Naive thymus-derived CD8-positive, alpha-beta T cell (primary cell): ENCODE measurements around the gene NEK6. TPM values are rescaled to one million over a fixed set of nuclear protein-coding genes. Genes with fewer than 3 reads are reported as not detected.
A peak's percentile ranks its signal among the peaks of the same experiment; 100 is the strongest.

Experiments
- ATAC-seq, 2 donors: fragments of 150-1000 bp; cut with Tn5 transposase in 1 of 2; sonication (Bioruptor Pico), chemical (Tn5 transposase) in 1 of 2; 1 replicate in 1 of 2; 2 replicates in 1 of 2; pipeline ENCODE4 v1.10.0; 2021; ENCODE audit warnings: mild to moderate bottlenecking in 2 of 2, moderate library complexity in 2 of 2
- POLR2A ChIA-PET: fragments of 350-600 bp; sonication (Branson Sonifier 250); formaldehyde crosslinking; loops from one replicate; lab custom pipeline; 2021; ENCODE audit warnings: antibody characterized with exemption; lab: Charles Lee
- DNase-seq, 10 donors: peaks; one replicate each; pipeline versions ENCODE4 v3.0.0 to v3.0.0-alpha.2; 2020 to 2022
- H3K27ac Mint-ChIP-seq, 10 donors: one replicate each; pipeline ENCODE4 v1.8.0; 2020 to 2022; ENCODE audit warnings: mild to moderate bottlenecking in 10 of 10, mixed read lengths in 10 of 10, moderate library complexity in 4 of 10, inconsistent platforms in 1 of 10
- H3K27me3 Mint-ChIP-seq, 5 donors: one replicate each; pipeline ENCODE4 v1.8.0; 2021 to 2022; ENCODE audit warnings: mixed read lengths in 5 of 5
- H3K36me3 Mint-ChIP-seq, 3 donors: one replicate each; pipeline ENCODE4 v1.8.0; 2020 to 2022; ENCODE audit warnings: mixed read lengths in 3 of 3, mild to moderate bottlenecking in 2 of 3, inconsistent platforms in 1 of 3
- H3K4me1 Mint-ChIP-seq, 4 donors: one replicate each; pipeline ENCODE4 v1.8.0; 2021 to 2022; ENCODE audit warnings: mixed read lengths in 4 of 4
- H3K4me3 Mint-ChIP-seq, 10 donors: one replicate each; pipeline ENCODE4 v1.8.0; 2020 to 2022; ENCODE audit warnings: mild to moderate bottlenecking in 10 of 10, mixed read lengths in 10 of 10, moderate library complexity in 6 of 10, inconsistent platforms in 1 of 10
- H3K9me3 Mint-ChIP-seq, 9 donors: one replicate each; pipeline ENCODE4 v1.8.0; 2020 to 2022; ENCODE audit warnings: mixed read lengths in 9 of 9, mild to moderate bottlenecking in 3 of 9, inconsistent platforms in 1 of 9, moderate library complexity in 1 of 9
- polyA plus RNA-seq, 3 donors: library from polyadenylated mRNA; unstranded; fragments of 300-500 nt; fragmentation: Illumina TruSeq; gene quantifications; one replicate each; pipeline ENCODE4 v1.2.3, GENCODE V29; 2021
- total RNA-seq, 8 experiments: library from RNA in 2 of 8; stranded (reverse) in 2 of 8; gene quantifications; one replicate each; pipeline ENCODE4 v1.2.3 and lab custom pipeline; 2021 to 2026

Gene NEK6
- total and polyA plus RNA-seq, 5 experiments from 2014 or later = 0.37 to 1.7 (median 1.0) TPM; not detected in 1

DNA sequence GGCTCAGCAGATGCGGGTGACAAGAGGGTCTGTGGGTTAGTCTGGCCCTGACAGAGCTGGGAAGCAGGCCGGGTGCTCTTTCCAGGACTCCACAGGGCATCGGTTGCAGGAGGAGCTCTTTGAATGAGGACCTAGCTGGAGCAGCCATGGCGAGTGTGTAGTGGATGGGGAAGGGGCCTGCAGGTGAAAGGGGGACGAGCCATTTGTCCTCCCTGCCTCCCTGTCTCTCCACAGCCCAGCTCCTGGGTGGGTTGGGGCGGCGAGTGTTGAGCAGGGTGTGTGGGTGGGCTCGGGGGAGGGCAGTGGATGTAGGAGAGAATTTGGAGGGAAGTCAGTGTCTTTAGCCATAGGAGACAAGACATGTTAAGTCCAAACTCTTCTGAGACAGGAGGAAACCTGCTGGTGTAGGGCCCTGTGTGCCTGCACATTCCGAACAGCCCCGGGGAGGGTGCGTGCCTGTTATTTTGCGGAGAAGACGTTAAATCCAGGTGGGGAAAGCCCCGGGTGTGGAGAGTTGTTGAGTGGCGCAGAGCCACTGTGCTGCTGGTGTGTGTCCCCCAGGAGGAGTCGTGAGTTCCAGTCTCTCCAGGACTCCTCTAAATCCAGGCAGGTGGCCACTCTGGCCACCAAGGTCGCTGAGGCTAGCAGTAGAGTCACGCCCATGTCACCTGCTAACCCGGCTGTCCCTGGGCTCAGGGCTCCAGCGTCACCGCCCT, 83.9 kb downstream of the NEK6 start:
- Mint-ChIP-seq H3K27me3 (no peaks in the 10 kb centered on the region), H3K4me3 (peak overlapping the region in 2 of 10 donors; percentile 7 to 54), H3K27ac (peak overlapping the region in 2 of 10 donors; percentile 27 to 59), H3K4me1 (no peaks in the 10 kb centered on the region), H3K9me3 (peaks cover 0 to 14% (median 1%) of the 10 kb centered on the region in 9 donors), H3K36me3 (no peaks in the 10 kb centered on the region)
- DNase-seq (no peak), ATAC-seq (no peak)
- POLR2A ChIA-PET = no interaction called here

GRCh38 chr9:124342402-124342775, 84.6 kb downstream of the NEK6 start:
- Mint-ChIP-seq H3K27ac (no peak overlapping the region), H3K4me3 (no peak overlapping the region), H3K27me3 (no peaks in the 10 kb centered on the region), H3K9me3 (peaks cover 0 to 13% (median 1%) of the 10 kb centered on the region in 9 donors), H3K4me1 (no peaks in the 10 kb centered on the region), H3K36me3 (no peaks in the 10 kb centered on the region)
- no peak for DNase-seq
- POLR2A ChIA-PET = no interaction called here
- ATAC-seq = no peak

DNA sequence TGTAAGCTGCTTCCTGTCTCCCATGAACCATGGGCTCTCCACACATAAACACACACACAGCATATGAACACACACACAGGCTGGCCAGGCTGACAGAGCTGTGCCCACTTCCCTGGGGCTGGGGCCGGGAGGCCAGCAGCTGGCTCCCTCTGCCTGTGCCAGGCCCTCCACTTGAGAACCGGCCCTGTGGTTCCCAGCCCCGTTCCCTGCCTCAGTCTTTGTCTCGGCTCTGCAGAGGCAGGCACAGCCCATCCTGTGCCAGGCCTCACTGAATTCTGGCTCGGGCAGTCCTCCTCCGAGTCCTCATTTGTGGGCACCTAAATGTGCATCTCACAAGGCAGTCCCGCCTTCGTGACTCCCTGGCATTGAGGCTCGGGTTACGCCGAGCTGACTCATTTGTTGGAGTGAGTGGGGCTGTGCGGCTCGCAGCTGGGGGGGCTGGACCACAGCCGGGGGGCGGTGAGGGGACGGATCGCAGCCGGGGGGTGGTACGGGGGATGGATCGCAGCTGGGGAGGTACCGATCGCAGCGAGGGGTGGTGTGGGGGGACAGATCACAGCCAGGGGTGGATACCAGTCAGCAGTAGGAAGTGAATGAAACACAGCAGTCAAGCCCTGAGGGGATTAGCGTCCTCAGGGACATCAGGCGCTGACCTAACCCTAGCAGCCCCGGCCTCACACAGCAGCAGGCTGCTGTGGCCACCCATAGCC, 85.2 kb downstream of the NEK6 start:
- ATAC-seq = no peak
- POLR2A ChIA-PET = no interaction called here
- peak overlapping the region in 2 of 10 donors; percentile 21 to 29 for H3K27ac Mint-ChIP-seq
- peaks cover 0 to 9% (median 1%) of the 10 kb centered on the region in 9 donors for H3K9me3 Mint-ChIP-seq
- H3K4me3 Mint-ChIP-seq = no peak overlapping the region
- H3K27me3 Mint-ChIP-seq = no peaks in the 10 kb centered on the region
- DNase-seq = no peak
- H3K36me3 Mint-ChIP-seq = no peaks in the 10 kb centered on the region
- no peaks in the 10 kb centered on the region for H3K4me1 Mint-ChIP-seq

- POLR2A ChIA-PET = no interaction called here
- H3K4me1 Mint-ChIP-seq = no peaks in the 10 kb centered on the region
- H3K9me3 Mint-ChIP-seq = peaks cover 0 to under 1% (median 0%) of the 10 kb centered on the region in 9 donors
- ATAC-seq = no peak
- peak overlapping the region in 2 of 10 donors; percentile 25 to 29 for H3K27ac Mint-ChIP-seq
- peaks cover 0 to 6% (median 0%) of the 10 kb centered on the region in 3 donors for H3K36me3 Mint-ChIP-seq
- no peak overlapping the region for H3K4me3 Mint-ChIP-seq
- DNase-seq = no peak
- H3K27me3 Mint-ChIP-seq = no peaks in the 10 kb centered on the region
These were observed 86.0 kb downstream of the NEK6 start for GRCh38 chr9:124343533-124344290.

- no peaks in the 10 kb centered on the region for H3K27me3 Mint-ChIP-seq
- no peak for DNase-seq
- peak overlapping the region in 1 of 10 donors; percentile 25 for H3K27ac Mint-ChIP-seq
- no peaks in the 10 kb centered on the region for H3K4me1 Mint-ChIP-seq
- no peak for ATAC-seq
- no peak overlapping the region for H3K4me3 Mint-ChIP-seq
- POLR2A ChIA-PET = no interaction called here
- peaks cover 0 to 8% (median 0%) of the 10 kb centered on the region in 3 donors for H3K36me3 Mint-ChIP-seq
- H3K9me3 Mint-ChIP-seq = no peaks in the 10 kb centered on the region
These were observed 86.7 kb downstream of the NEK6 start for GRCh38 chr9:124344291-124345050.

- ATAC-seq (no peak), DNase-seq (no peak)
- peaks cover 0 to 8% (median 0%) of the 10 kb centered on the region in 3 donors for H3K36me3 Mint-ChIP-seq
- H3K4me3 Mint-ChIP-seq = no peak overlapping the region
- POLR2A ChIA-PET = no interaction called here
- no peaks in the 10 kb centered on the region for H3K9me3 Mint-ChIP-seq
- no peaks in the 10 kb centered on the region for H3K4me1 Mint-ChIP-seq
- H3K27ac Mint-ChIP-seq = peak overlapping the region in 1 of 10 donors; percentile 25
- H3K27me3 Mint-ChIP-seq = no peaks in the 10 kb centered on the region
These were observed 87.3 kb downstream of the NEK6 start for GRCh38 chr9:124345063-124345462.

GRCh38 chr9:124345751-124346281, 88.1 kb downstream of the NEK6 start:
- no peak for DNase-seq
- no peak overlapping the region for H3K4me3 Mint-ChIP-seq
- no peaks in the 10 kb centered on the region for H3K27me3 Mint-ChIP-seq
- no peaks in the 10 kb centered on the region for H3K9me3 Mint-ChIP-seq
- no peak for ATAC-seq
- H3K27ac Mint-ChIP-seq = peak overlapping the region in 1 of 10 donors; percentile 25
- H3K36me3 Mint-ChIP-seq = peaks cover 0 to 11% (median 0%) of the 10 kb centered on the region in 3 donors
- POLR2A ChIA-PET = no interaction called here
- H3K4me1 Mint-ChIP-seq = no peaks in the 10 kb centered on the region

DNA sequence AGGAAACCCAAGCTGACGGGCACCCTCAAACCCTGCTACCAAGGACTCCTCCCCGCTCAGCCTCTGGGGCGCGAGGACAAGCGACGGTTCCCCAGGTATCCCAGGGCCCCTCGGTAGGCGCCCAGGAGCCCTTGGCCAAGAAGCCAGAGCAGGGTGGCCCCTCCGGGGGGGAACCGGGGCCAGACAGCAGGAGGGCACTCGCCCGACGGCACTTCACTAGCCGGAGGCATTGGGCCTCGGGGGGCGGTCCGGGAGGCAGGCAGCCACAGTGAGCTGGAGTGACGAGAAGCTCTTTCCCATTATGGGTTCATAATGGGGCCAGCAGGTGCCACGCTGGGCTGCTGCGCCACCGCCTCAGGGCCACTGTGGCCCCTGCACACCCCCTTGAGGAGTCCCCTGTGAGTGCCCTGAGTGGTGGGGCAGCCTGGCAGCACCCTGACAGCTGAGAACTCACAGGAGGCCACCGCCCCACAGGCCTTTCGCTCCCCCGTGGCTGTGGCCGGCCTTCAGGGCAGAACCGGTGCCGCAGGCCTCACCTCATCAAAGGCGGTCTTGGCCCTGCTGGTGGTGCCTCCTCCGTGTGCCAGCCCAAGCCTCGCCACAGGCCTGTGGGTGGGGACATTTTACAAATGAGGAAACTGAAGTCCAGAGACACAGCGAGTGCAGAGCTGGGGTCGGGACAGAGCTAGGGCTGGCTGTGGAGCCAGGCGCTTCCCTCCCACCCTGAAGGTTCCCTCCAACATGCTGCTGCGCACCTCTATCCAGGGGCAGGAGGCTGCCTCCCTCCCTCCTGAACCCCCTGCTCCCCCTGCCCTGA, 88.8 kb downstream of the NEK6 start:
- no peak overlapping the region for H3K4me3 Mint-ChIP-seq
- no peaks in the 10 kb centered on the region for H3K9me3 Mint-ChIP-seq
- DNase-seq = peak in 1 of 10 donors; percentile 58
- H3K27ac Mint-ChIP-seq = peak overlapping the region in 1 of 10 donors; percentile 30
- H3K27me3 Mint-ChIP-seq = no peaks in the 10 kb centered on the region
- ATAC-seq = no peak
- no peaks in the 10 kb centered on the region for H3K4me1 Mint-ChIP-seq
- POLR2A ChIA-PET = no interaction called here
- peaks cover under 1 to 18% (median under 1%) of the 10 kb centered on the region in 3 donors for H3K36me3 Mint-ChIP-seq

GRCh38 chr9:124347206-124347967, 89.6 kb downstream of the NEK6 start:
- no peak overlapping the region for H3K27ac Mint-ChIP-seq
- H3K4me3 Mint-ChIP-seq = no peak overlapping the region
- POLR2A ChIA-PET = no interaction called here
- peaks cover 3 to 27% (median 3%) of the 10 kb centered on the region in 3 donors for H3K36me3 Mint-ChIP-seq
- no peak for ATAC-seq
- DNase-seq = no peak
- H3K4me1 Mint-ChIP-seq = no peaks in the 10 kb centered on the region
- no peaks in the 10 kb centered on the region for H3K9me3 Mint-ChIP-seq
- H3K27me3 Mint-ChIP-seq = no peaks in the 10 kb centered on the region

DNA sequence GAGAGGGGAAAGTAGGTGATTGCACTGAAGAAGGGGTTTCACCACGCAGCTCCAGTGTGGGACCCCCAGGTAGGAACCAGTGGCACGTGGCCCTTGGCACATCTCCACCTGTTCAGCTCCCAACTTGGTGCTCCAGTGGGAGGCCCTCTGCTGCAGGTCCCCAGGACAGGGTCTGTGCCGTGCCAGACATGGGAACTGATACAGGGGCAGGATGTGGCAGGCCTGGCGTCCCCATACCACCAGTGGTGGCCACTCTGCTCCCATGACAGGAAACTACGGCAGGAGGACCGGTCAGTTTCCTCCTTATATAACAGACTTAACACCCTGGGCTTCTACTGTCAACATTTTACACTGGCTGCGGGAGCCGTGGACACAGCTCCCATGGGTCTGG, 90.2 kb downstream of the NEK6 start:
- peaks cover 3 to 33% (median 8%) of the 10 kb centered on the region in 3 donors for H3K36me3 Mint-ChIP-seq
- H3K27ac Mint-ChIP-seq = no peak overlapping the region
- H3K27me3 Mint-ChIP-seq = no peaks in the 10 kb centered on the region
- no peak overlapping the region for H3K4me3 Mint-ChIP-seq
- ATAC-seq = no peak
- POLR2A ChIA-PET = no interaction called here
- H3K4me1 Mint-ChIP-seq = no peaks in the 10 kb centered on the region
- no peak for DNase-seq
- H3K9me3 Mint-ChIP-seq = no peaks in the 10 kb centered on the region

- POLR2A ChIA-PET = no interaction called here
- H3K27me3 Mint-ChIP-seq = no peaks in the 10 kb centered on the region
- no peaks in the 10 kb centered on the region for H3K4me1 Mint-ChIP-seq
- H3K4me3 Mint-ChIP-seq = no peak overlapping the region
- DNase-seq (no peak), ATAC-seq (no peak)
- no peak overlapping the region for H3K27ac Mint-ChIP-seq
- H3K9me3 Mint-ChIP-seq = no peaks in the 10 kb centered on the region
- peaks cover 3 to 36% (median 8%) of the 10 kb centered on the region in 3 donors for H3K36me3 Mint-ChIP-seq
These were observed 90.6 kb downstream of the NEK6 start for GRCh38 chr9:124348363-124348762.
